Measurements from ENCODE around the gene SYNCRIP. TPM values are rescaled to one million over a fixed set of nuclear protein-coding genes. Genes with fewer than 3 reads are reported as not detected.
"Not testable (repeated sequence)": the region's sequence is repeated elsewhere in the genome, so short reads cannot be mapped to it uniquely, and the experiment has no call there.

SYNCRIP gene
- total and polyA plus RNA-seq, 4 donors, result 27.8 to 41.7 (median 30.4) TPM

- Histone ChIP-seq H3K27me3 (ENCODE audit: control insufficient read depth in 4 of 4, insufficient read depth in 4 of 4, low read length in 3 of 4) (no peaks in the 10 kb centered on the region), H3K9me3 (ENCODE audit: control insufficient read depth in 4 of 4, low read length in 3 of 4) (no peaks in the 10 kb centered on the region), H3K4me1 (ENCODE audit: control insufficient read depth in 4 of 4, insufficient read depth in 4 of 4, low read length in 3 of 4) (peaks cover 0 to 7% (median 0%) of the 10 kb centered on the region in 4 donors), H3K27ac (ENCODE audit: low read depth in 1 of 2, low read length in 2 of 2) (no peak overlapping the region), H3K4me3 (ENCODE audit: low read depth in 1 of 3, low read length in 3 of 3) (no peak overlapping the region), H3K36me3 (ENCODE audit: control insufficient read depth in 4 of 4, insufficient read depth in 3 of 4, low read depth in 1 of 4, low read length in 3 of 4) (peaks cover 3 to 10% (median 4%) of the 10 kb centered on the region in 4 donors), H3K9ac (ENCODE audit: low read depth in 1 of 2, low read length in 2 of 2) (no peak overlapping the region)
- WGBS, result 65% methylated on average over 1 of the region's 1 CpG
- DNase-seq (ENCODE audit: low spot score), result no peak
- no peak for TF ChIP-seq TAF1 (conservative IDR thresholded peaks at IDR 0.05)
- no peak for TF ChIP-seq ATF3 (IDR thresholded peaks at IDR 0.05)
- no peak for TF ChIP-seq NR2F2 (IDR thresholded peaks at IDR 0.05)
- TF ChIP-seq FOXA2 (IDR thresholded peaks at IDR 0.05), result no peak
- TF ChIP-seq RXRA (IDR thresholded peaks at IDR 0.05), result no peak
- TF ChIP-seq ZBTB33 (IDR thresholded peaks at IDR 0.05), result no peak
- TF ChIP-seq YY1 (IDR thresholded peaks at IDR 0.05), result no peak
- no peak for TF ChIP-seq EGR1 (IDR thresholded peaks at IDR 0.05; ENCODE audit: low read depth in 2 of 2)
- TF ChIP-seq CTCF (IDR thresholded peaks at IDR 0.05; ENCODE audit: low read depth, low read length, missing input control), result no peak
- no peak for TF ChIP-seq JUND (IDR thresholded peaks at IDR 0.05)
- no peak for TF ChIP-seq SP1 (IDR thresholded peaks at IDR 0.05)
- TF ChIP-seq MAX (IDR thresholded peaks at IDR 0.05), result no peak
- no peak for TF ChIP-seq HNF4G (IDR thresholded peaks at IDR 0.05)
- no peak for TF ChIP-seq HNF4A (conservative IDR thresholded peaks at IDR 0.05)
- no peak for TF ChIP-seq FOXA1 (IDR thresholded peaks at IDR 0.05)
- TF ChIP-seq REST (IDR thresholded peaks at IDR 0.05), result no peak
Observed at GRCh38 chr6:85565736-85566135, 77.0 kb downstream of the SYNCRIP start.

- H3K27ac ChIP-seq (ENCODE audit: low read depth in 1 of 2, low read length in 2 of 2); H3K9me3 ChIP-seq (ENCODE audit: control insufficient read depth in 4 of 4, low read length in 3 of 4); H3K4me1 ChIP-seq (ENCODE audit: control insufficient read depth in 4 of 4, insufficient read depth in 4 of 4, low read length in 3 of 4); H3K36me3 ChIP-seq (ENCODE audit: control insufficient read depth in 4 of 4, insufficient read depth in 3 of 4, low read depth in 1 of 4, low read length in 3 of 4); H3K9ac ChIP-seq (ENCODE audit: low read depth in 1 of 2, low read length in 2 of 2); DNase-seq (ENCODE audit: low spot score); H3K4me3 ChIP-seq (ENCODE audit: low read depth in 1 of 3, low read length in 3 of 3); H3K27me3 ChIP-seq (ENCODE audit: control insufficient read depth in 4 of 4, insufficient read depth in 4 of 4, low read length in 3 of 4): not testable (repeated sequence)
- whole genome bisulfite sequencing, result 96% methylated on average over 1 of the region's 2 CpGs
Observed at GRCh38 chr6:85564223-85564622, 78.5 kb downstream of the SYNCRIP start.

Small RNA genes lying within 50 kb of the gene (small RNA-seq; reads per million reads assigned to genes)
- not detected for gene SNORD50B

Other genes starting within 250 kb of the SYNCRIP start
- 10 to 100 TPM; 43.1 to 51.5 TPM for gene NT5E, start 192.8 kb downstream of the SYNCRIP start, total RNA-seq
- 10 to 100 TPM; 13.5 to 25.1 TPM for gene NT5E, start 192.8 kb downstream of the SYNCRIP start, polyA plus RNA-seq
- 10 to 100 TPM; 63.2 to 79.1 TPM for gene SNX14, start 49.0 kb downstream of the SYNCRIP start, total RNA-seq
- gene SNX14, start 49.0 kb downstream of the SYNCRIP start, polyA plus RNA-seq, result 10 to 100 TPM; 30.5 to 42.3 TPM

Data from liver (tissue), 10 donors.